GM23248 (cell line): ENCODE measurements around the gene REPIN1. TPM values are rescaled to one million over a fixed set of nuclear protein-coding genes. Genes with fewer than 3 reads are reported as not detected.

Source experiments
- DNase-seq: peaks from one replicate; pipeline ENCODE4 v3.0.0-alpha.2; 2015
- H2AFZ ChIP-seq: fragments of 200-600 bp; sonication (generic); 2 replicates; pipeline ENCODE4 v1.6.1; 2016; ENCODE audit warnings: antibody characterized with exemption
- H3F3A ChIP-seq: fragments of 200-600 bp; sonication (generic); 2 replicates; pipeline ENCODE4 v1.6.1; 2016; ENCODE audit warnings: mild to moderate bottlenecking, antibody characterized with exemption, mixed run types; ENCODE audit not compliant: insufficient read depth
- H3K27ac ChIP-seq: fragments of 200-600 bp; sonication (generic); 2 replicates; pipeline ENCODE4 v1.5.1; 2016; ENCODE audit warnings: mild to moderate bottlenecking
- H3K27me3 ChIP-seq: fragments of 200-600 bp; sonication (generic); replicated peaks from 2 replicates; pipeline ENCODE4 v1.6.1; 2016; ENCODE audit warnings: mild to moderate bottlenecking; ENCODE audit not compliant: insufficient read depth
- H3K36me3 ChIP-seq: fragments of 200-600 bp; sonication (generic); 2 replicates; pipeline ENCODE4 v1.6.1; 2016; ENCODE audit warnings: low read depth, mild to moderate bottlenecking
- H3K4me1 ChIP-seq: fragments of 200-600 bp; sonication (generic); 2 replicates; pipeline ENCODE4 v1.6.1; 2016; ENCODE audit warnings: mild to moderate bottlenecking; ENCODE audit not compliant: insufficient read depth
- H3K4me2 ChIP-seq: fragments of 200-600 bp; sonication (generic); one replicate; pipeline ENCODE4 v1.6.1; 2016; ENCODE audit warnings: mild to moderate bottlenecking; ENCODE audit not compliant: unreplicated experiment
- H3K4me3 ChIP-seq: fragments of 200-600 bp; sonication (generic); 2 replicates; pipeline ENCODE4 v1.5.1; 2016; ENCODE audit warnings: mild to moderate bottlenecking
- H3K79me2 ChIP-seq: fragments of 200-600 bp; sonication (generic); 2 replicates; pipeline ENCODE4 v1.6.1; 2016; ENCODE audit warnings: mild to moderate bottlenecking; ENCODE audit not compliant: insufficient read depth
- H3K9ac ChIP-seq: fragments of 200-600 bp; sonication (generic); 2 replicates; pipeline ENCODE4 v1.6.1; 2016; ENCODE audit warnings: mild to moderate bottlenecking
- H3K9me2 ChIP-seq: fragments of 200-600 bp; sonication (generic); 2 replicates; pipeline ENCODE4 v1.6.1; 2016; ENCODE audit warnings: mixed run types, mild to moderate bottlenecking, moderate library complexity; ENCODE audit not compliant: insufficient read depth
- H3K9me3 ChIP-seq: fragments of 200-600 bp; sonication (generic); one replicate; pipeline ENCODE4 v1.6.1; 2017; ENCODE audit warnings: low read depth
- H4K20me1 ChIP-seq: fragments of 200-600 bp; sonication (generic); 2 replicates; pipeline ENCODE4 v1.6.0; 2016; ENCODE audit not compliant: insufficient read depth
- EZH2 ChIP-seq: fragments of 200-600 bp; sonication (generic); IDR thresholded peaks from 2 replicates; pipeline ENCODE4 v1.6.1; 2018; ENCODE audit warnings: antibody characterized with exemption, mild to moderate bottlenecking; ENCODE audit not compliant: insufficient read depth, poor library complexity, severe bottlenecking
- EZH2phosphoT487 ChIP-seq: fragments of 200-600 bp; sonication (generic); IDR thresholded peaks from 2 replicates; pipeline ENCODE4 v1.6.1; 2018; ENCODE audit warnings: antibody characterized with exemption, moderate library complexity, mild to moderate bottlenecking, low read depth; ENCODE audit not compliant: insufficient read depth
- WGBS, 2 experiments: methylation state at CpG; one replicate each; pipeline ENCODE4 v1.1.6; 2015 to 2017; ENCODE audit warnings: low lambda C conversion rate in 2 of 2, low coverage in 1 of 2; ENCODE audit errors: missing lambda C conversion rate in 2 of 2; 5-methylcytosine and 5-hydroxymethylcytosine counted together
- in situ Hi-C: fragments of 300-500 bp; cut with MboI; formaldehyde crosslinking; loops from 2 replicates; pipeline ENCODE4 v1.15.0; 2020
- polyA plus RNA-seq: library from polyadenylated mRNA; unstranded; fragments of >200 nt; fragmentation: Nextera tagmentation; extraction: Ambion mirVana; gene quantifications from 2 replicates; pipeline ENCODE4 v1.2.1, GENCODE V29; 2016
- total RNA-seq: library from RNA; depleted of rRNA; stranded (reverse); fragments of >200 nt; shearing (Covaris generic); gene quantifications from 2 replicates; pipeline ENCODE4 v1.2.3, GENCODE V29; 2014

REPIN1 gene
- total and polyA plus RNA-seq, 2 experiments from 2014 or later = 17.3 to 48.1 TPM

- no peaks in the 10 kb centered on the region for H4K20me1 ChIP-seq
- in situ Hi-C loops = no loop called here
- H3K9me3 ChIP-seq = no peaks in the 10 kb centered on the region
- H3K9ac ChIP-seq = no peak overlapping the region
- no peaks in the 10 kb centered on the region for H3K9me2 ChIP-seq
- no peak overlapping the region for H3K4me2 ChIP-seq
- DNase-seq = no peak
- peaks cover 8% of the 10 kb centered on the region; the same call in 1 of the 2 replicates for H3K4me1 ChIP-seq
- H2AFZ ChIP-seq = no peak overlapping the region
- no peaks in the 10 kb centered on the region for H3K79me2 ChIP-seq
- H3F3A ChIP-seq = 0 out of 2 replicates have a peak, but pooled peaks cover 7% of the 10 kb centered on the region
- H3K27me3 ChIP-seq = no peaks in the 10 kb centered on the region
- no peak overlapping the region for H3K27ac ChIP-seq
- H3K4me3 ChIP-seq = no peak overlapping the region
- WGBS, 2 experiments = 51 to 65% methylated on average over 3 of the region's 3 CpGs
- H3K36me3 ChIP-seq = 0 out of 2 replicates have a peak, but pooled peaks cover 2% of the 10 kb centered on the region
- TF ChIP-seq EZH2phosphoT487 (no peak), EZH2 (no peak)
Observed at GRCh38 chr7:150377196-150377595, 8.6 kb downstream of the REPIN1 start.

- peaks cover 8% of the 10 kb centered on the region; the same call in 1 of the 2 replicates for H3K4me1 ChIP-seq
- no peaks in the 10 kb centered on the region for H3K9me3 ChIP-seq
- no peaks in the 10 kb centered on the region for H4K20me1 ChIP-seq
- DNase-seq = no peak
- H3K4me3 ChIP-seq = no peak overlapping the region
- H2AFZ ChIP-seq = peak overlapping the region; percentile 91; the same call in 1 of the 2 replicates
- WGBS, 2 experiments = 73 to 75% methylated on average over 4 of the region's 4 CpGs
- H3K4me2 ChIP-seq = peak overlapping the region; percentile 77
- H3K9me2 ChIP-seq = no peaks in the 10 kb centered on the region
- H3F3A ChIP-seq = 0 out of 2 replicates have a peak, but pooled peaks cover 7% of the 10 kb centered on the region
- no peaks in the 10 kb centered on the region for H3K27me3 ChIP-seq
- peak overlapping the region; percentile 45 for H3K27ac ChIP-seq
- in situ Hi-C loops = no loop called here
- TF ChIP-seq EZH2 = no peak
- no peak for TF ChIP-seq EZH2phosphoT487
- H3K9ac ChIP-seq = peak overlapping the region; percentile 79; the same call in 1 of the 2 replicates
- no peaks in the 10 kb centered on the region for H3K79me2 ChIP-seq
- H3K36me3 ChIP-seq = 0 out of 2 replicates have a peak, but pooled peaks cover 2% of the 10 kb centered on the region
Observed at GRCh38 chr7:150377635-150378034, 9.0 kb downstream of the REPIN1 start.

GRCh38 chr7:150378115-150378852, 9.7 kb downstream of the REPIN1 start:
- TF ChIP-seq EZH2 (no peak), EZH2phosphoT487 (no peak)
- Histone ChIP-seq H3K36me3 (0 out of 2 replicates have a peak, but pooled peaks cover 2% of the 10 kb centered on the region), H3K9me3 (no peaks in the 10 kb centered on the region), H4K20me1 (no peaks in the 10 kb centered on the region), H3F3A (0 out of 2 replicates have a peak, but pooled peaks cover 7% of the 10 kb centered on the region), H3K79me2 (no peaks in the 10 kb centered on the region), H3K4me1 (peaks cover 8% of the 10 kb centered on the region; the same call in 1 of the 2 replicates), H3K4me2 (peak overlapping the region; percentile 77), H2AFZ (peak overlapping the region; percentile 91), H3K27ac (peak overlapping the region; percentile 45), H3K9ac (peak overlapping the region; percentile 79), H3K27me3 (no peaks in the 10 kb centered on the region), H3K9me2 (no peaks in the 10 kb centered on the region), H3K4me3 (peak overlapping the region; percentile 90)
- peak; percentile 70 for DNase-seq
- WGBS, 2 experiments = 5 to 8% methylated on average over 32 of the region's 32 CpGs
- in situ Hi-C loops = no loop called here

GRCh38 chr7:150378853-150379440, 10.3 kb downstream of the REPIN1 start, which contains the start of gene ZNF775:
Gene ZNF775 (plus strand): TSS chr7:150379330. CDS start chr7:150388471, 9,141 bp downstream.
- H2AFZ ChIP-seq = peak within 1 kb of the TSS; percentile 91
- WGBS, 2 experiments = 0 to 2% methylated on average over 27 to 40 of the region's 60 CpGs

More at GRCh38 chr7:150378853-150379440, 10.3 kb downstream of the REPIN1 start, which contains the start of gene ZNF775:
- Histone ChIP-seq H3K4me2 (peak within 1 kb of the TSS; percentile 77), H3K9me2 (no peaks in the 10 kb centered on the region), H3K79me2 (no peaks in the 10 kb centered on the region), H3K4me1 (peaks cover 8% of the 10 kb centered on the region; the same call in 1 of the 2 replicates), H3K27me3 (no peaks in the 10 kb centered on the region), H3K9me3 (no peaks in the 10 kb centered on the region), H3K4me3 (peak within 1 kb of the TSS; percentile 90), H3K36me3 (no peaks in the 10 kb centered on the region), H4K20me1 (no peaks in the 10 kb centered on the region), H3K27ac (peak within 1 kb of the TSS; percentile 45), H3F3A (0 out of 2 replicates have a peak, but pooled peaks cover 7% of the 10 kb centered on the region), H3K9ac (peak within 1 kb of the TSS; percentile 79)
- peak; percentile 99 for DNase-seq
- in situ Hi-C loops = no loop called here
- TF ChIP-seq EZH2 (no peak), EZH2phosphoT487 (no peak)
